ENCODE results near the gene CDK14.

The CDK14 gene

GRCh38 chr7:91182819-91183764 lies 587.0 kb downstream of the CDK14 start:
- no peak for DNase-seq

- no peak for DNase-seq
Observed at GRCh38 chr7:91185771-91186170, 589.6 kb downstream of the CDK14 start.

GRCh38 chr7:91187061-91187460 lies 590.9 kb downstream of the CDK14 start:
- no peak for DNase-seq

- no peak for DNase-seq
Observed at GRCh38 chr7:91191771-91192170, 595.6 kb downstream of the CDK14 start.

- DNase-seq: no peak
Observed at GRCh38 chr7:91193141-91193540, 597.0 kb downstream of the CDK14 start.

- no peak for DNase-seq
Observed at GRCh38 chr7:91194841-91195240, 598.7 kb downstream of the CDK14 start.

- DNase-seq: no peak
Observed at GRCh38 chr7:91196058-91196457, 599.9 kb downstream of the CDK14 start.

GRCh38 chr7:91198371-91198770 lies 602.2 kb downstream of the CDK14 start:
- no peak for DNase-seq

- DNase-seq: no peak
Observed at GRCh38 chr7:91199601-91200000, 603.5 kb downstream of the CDK14 start.

- DNase-seq: no peak
Observed at GRCh38 chr7:91201442-91202113, 605.5 kb downstream of the CDK14 start.

GRCh38 chr7:91206361-91206960 lies 610.3 kb downstream of the CDK14 start:
- DNase-seq: no peak

- no peak for DNase-seq
Observed at GRCh38 chr7:91212582-91212981, 616.5 kb downstream of the CDK14 start.

- DNase-seq: no peak
Observed at GRCh38 chr7:91226411-91226810, 630.3 kb downstream of the CDK14 start.

GRCh38 chr7:91228327-91228726 lies 632.2 kb downstream of the CDK14 start:
- no peak for DNase-seq

- DNase-seq: no peak
Observed at GRCh38 chr7:91228927-91229558, 632.9 kb downstream of the CDK14 start.

GRCh38 chr7:91230100-91230499 lies 634.0 kb downstream of the CDK14 start:
- no peak for DNase-seq

GRCh38 chr7:91230503-91230902 lies 634.4 kb downstream of the CDK14 start:
- DNase-seq: no peak

GRCh38 chr7:91233212-91233611 lies 637.1 kb downstream of the CDK14 start:
- DNase-seq: no peak

- no peak for DNase-seq
Observed at GRCh38 chr7:91235211-91235832, 639.2 kb downstream of the CDK14 start.

- no peak for DNase-seq
Observed at GRCh38 chr7:91239171-91239604, 643.1 kb downstream of the CDK14 start.

- no peak for DNase-seq
Observed at GRCh38 chr7:91239772-91240171, 643.7 kb downstream of the CDK14 start.

GRCh38 chr7:91240376-91240941 lies 644.3 kb downstream of the CDK14 start:
- DNase-seq: no peak

Measured in CD4-positive, alpha-beta T cell treated with Interleukin-17A for 1 hour (primary cell).